Measurements from ENCODE around the gene GZMB. TPM values are rescaled to one million over a fixed set of nuclear protein-coding genes. Genes with fewer than 3 reads are reported as not detected.

GZMB gene
- total and polyA plus RNA-seq, 2 of the 13 experiments (the other 11 are each of a cell fraction or from before 2014, with no cell fraction given): 0.12 TPM; not detected in 1

DNA sequence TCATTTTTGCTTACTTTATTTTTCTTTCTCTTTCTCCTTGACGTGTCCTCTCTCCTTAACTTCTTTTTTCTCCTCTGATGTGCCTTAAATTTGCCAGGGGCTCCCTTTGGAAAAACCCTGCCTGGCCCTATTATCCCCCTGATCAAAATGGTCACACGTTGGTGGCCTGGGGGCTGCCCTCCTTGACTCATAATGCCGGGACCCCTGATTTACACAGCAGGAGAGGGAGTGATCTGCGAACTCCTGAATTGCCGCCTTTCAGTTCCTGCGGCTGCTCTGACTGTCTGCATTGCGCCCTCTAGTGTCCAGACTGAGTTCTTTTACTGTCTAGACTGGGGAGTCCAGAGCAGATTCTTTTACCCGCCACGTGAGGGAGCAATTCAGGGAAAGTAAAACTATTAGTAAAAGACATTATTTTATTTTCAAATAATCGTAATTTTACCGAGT is 44.8 kb upstream of the GZMB start (continued):
- TF ChIP-seq, protein P1, sequence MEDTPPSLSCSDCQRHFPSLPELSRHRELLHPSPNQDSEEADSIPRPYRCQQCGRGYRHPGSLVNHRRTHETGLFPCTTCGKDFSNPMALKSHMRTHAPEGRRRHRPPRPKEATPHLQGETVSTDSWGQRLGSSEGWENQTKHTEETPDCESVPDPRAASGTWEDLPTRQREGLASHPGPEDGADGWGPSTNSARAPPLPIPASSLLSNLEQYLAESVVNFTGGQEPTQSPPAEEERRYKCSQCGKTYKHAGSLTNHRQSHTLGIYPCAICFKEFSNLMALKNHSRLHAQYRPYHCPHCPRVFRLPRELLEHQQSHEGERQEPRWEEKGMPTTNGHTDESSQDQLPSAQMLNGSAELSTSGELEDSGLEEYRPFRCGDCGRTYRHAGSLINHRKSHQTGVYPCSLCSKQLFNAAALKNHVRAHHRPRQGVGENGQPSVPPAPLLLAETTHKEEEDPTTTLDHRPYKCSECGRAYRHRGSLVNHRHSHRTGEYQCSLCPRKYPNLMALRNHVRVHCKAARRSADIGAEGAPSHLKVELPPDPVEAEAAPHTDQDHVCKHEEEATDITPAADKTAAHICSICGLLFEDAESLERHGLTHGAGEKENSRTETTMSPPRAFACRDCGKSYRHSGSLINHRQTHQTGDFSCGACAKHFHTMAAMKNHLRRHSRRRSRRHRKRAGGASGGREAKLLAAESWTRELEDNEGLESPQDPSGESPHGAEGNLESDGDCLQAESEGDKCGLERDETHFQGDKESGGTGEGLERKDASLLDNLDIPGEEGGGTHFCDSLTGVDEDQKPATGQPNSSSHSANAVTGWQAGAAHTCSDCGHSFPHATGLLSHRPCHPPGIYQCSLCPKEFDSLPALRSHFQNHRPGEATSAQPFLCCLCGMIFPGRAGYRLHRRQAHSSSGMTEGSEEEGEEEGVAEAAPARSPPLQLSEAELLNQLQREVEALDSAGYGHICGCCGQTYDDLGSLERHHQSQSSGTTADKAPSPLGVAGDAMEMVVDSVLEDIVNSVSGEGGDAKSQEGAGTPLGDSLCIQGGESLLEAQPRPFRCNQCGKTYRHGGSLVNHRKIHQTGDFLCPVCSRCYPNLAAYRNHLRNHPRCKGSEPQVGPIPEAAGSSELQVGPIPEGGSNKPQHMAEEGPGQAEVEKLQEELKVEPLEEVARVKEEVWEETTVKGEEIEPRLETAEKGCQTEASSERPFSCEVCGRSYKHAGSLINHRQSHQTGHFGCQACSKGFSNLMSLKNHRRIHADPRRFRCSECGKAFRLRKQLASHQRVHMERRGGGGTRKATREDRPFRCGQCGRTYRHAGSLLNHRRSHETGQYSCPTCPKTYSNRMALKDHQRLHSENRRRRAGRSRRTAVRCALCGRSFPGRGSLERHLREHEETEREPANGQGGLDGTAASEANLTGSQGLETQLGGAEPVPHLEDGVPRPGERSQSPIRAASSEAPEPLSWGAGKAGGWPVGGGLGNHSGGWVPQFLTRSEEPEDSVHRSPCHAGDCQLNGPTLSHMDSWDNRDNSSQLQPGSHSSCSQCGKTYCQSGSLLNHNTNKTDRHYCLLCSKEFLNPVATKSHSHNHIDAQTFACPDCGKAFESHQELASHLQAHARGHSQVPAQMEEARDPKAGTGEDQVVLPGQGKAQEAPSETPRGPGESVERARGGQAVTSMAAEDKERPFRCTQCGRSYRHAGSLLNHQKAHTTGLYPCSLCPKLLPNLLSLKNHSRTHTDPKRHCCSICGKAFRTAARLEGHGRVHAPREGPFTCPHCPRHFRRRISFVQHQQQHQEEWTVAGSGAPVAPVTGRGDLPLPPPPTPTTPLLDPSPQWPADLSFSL (CRISPR knock-in tag; IDR thresholded peaks at IDR 0.05): no peak
- TF ChIP-seq, protein P2, sequence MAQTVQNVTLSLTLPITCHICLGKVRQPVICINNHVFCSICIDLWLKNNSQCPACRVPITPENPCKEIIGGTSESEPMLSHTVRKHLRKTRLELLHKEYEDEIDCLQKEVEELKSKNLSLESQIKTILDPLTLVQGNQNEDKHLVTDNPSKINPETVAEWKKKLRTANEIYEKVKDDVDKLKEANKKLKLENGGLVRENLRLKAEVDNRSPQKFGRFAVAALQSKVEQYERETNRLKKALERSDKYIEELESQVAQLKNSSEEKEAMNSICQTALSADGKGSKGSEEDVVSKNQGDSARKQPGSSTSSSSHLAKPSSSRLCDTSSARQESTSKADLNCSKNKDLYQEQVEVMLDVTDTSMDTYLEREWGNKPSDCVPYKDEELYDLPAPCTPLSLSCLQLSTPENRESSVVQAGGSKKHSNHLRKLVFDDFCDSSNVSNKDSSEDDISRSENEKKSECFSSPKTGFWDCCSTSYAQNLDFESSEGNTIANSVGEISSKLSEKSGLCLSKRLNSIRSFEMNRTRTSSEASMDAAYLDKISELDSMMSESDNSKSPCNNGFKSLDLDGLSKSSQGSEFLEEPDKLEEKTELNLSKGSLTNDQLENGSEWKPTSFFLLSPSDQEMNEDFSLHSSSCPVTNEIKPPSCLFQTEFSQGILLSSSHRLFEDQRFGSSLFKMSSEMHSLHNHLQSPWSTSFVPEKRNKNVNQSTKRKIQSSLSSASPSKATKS (CRISPR knock-in tag; IDR thresholded peaks at IDR 0.05): no peak
- no peak for TF ChIP-seq ZNF101 (CRISPR knock-in tag; IDR thresholded peaks at IDR 0.05; ENCODE audit: borderline replicate concordance, low read depth)
- TF ChIP-seq CBX2 (IDR thresholded peaks at IDR 0.05; ENCODE audit: low read depth, low read length): no peak
- 0 out of 2 replicates have a peak, but pooled peaks have one; percentile 19 for TF ChIP-seq CBX2 (CRISPR knock-in tag; IDR thresholded peaks at IDR 0.05; ENCODE audit: low read depth)
- TF ChIP-seq WIZ (CRISPR knock-in tag; IDR thresholded peaks at IDR 0.05): 0 out of 2 replicates have a peak, but pooled peaks have one; percentile 59
- no peak for TF ChIP-seq ARNTL (CRISPR knock-in tag; IDR thresholded peaks at IDR 0.05)
- no peak for TF ChIP-seq NONO (IDR thresholded peaks at IDR 0.05)
- TF ChIP-seq NONO (CRISPR knock-in tag; conservative IDR thresholded peaks at IDR 0.05): peak; percentile 76
- TF ChIP-seq, protein P3, sequence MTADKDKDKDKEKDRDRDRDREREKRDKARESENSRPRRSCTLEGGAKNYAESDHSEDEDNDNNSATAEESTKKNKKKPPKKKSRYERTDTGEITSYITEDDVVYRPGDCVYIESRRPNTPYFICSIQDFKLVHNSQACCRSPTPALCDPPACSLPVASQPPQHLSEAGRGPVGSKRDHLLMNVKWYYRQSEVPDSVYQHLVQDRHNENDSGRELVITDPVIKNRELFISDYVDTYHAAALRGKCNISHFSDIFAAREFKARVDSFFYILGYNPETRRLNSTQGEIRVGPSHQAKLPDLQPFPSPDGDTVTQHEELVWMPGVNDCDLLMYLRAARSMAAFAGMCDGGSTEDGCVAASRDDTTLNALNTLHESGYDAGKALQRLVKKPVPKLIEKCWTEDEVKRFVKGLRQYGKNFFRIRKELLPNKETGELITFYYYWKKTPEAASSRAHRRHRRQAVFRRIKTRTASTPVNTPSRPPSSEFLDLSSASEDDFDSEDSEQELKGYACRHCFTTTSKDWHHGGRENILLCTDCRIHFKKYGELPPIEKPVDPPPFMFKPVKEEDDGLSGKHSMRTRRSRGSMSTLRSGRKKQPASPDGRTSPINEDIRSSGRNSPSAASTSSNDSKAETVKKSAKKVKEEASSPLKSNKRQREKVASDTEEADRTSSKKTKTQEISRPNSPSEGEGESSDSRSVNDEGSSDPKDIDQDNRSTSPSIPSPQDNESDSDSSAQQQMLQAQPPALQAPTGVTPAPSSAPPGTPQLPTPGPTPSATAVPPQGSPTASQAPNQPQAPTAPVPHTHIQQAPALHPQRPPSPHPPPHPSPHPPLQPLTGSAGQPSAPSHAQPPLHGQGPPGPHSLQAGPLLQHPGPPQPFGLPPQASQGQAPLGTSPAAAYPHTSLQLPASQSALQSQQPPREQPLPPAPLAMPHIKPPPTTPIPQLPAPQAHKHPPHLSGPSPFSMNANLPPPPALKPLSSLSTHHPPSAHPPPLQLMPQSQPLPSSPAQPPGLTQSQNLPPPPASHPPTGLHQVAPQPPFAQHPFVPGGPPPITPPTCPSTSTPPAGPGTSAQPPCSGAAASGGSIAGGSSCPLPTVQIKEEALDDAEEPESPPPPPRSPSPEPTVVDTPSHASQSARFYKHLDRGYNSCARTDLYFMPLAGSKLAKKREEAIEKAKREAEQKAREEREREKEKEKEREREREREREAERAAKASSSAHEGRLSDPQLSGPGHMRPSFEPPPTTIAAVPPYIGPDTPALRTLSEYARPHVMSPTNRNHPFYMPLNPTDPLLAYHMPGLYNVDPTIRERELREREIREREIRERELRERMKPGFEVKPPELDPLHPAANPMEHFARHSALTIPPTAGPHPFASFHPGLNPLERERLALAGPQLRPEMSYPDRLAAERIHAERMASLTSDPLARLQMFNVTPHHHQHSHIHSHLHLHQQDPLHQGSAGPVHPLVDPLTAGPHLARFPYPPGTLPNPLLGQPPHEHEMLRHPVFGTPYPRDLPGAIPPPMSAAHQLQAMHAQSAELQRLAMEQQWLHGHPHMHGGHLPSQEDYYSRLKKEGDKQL (CRISPR knock-in tag; IDR thresholded peaks at IDR 0.05; ENCODE audit: low read depth): no peak
- TF ChIP-seq ZNF747 (CRISPR knock-in tag; IDR thresholded peaks at IDR 0.05; ENCODE audit: borderline replicate concordance): no peak
- no peak for TF ChIP-seq SRSF9 (IDR thresholded peaks at IDR 0.05; ENCODE audit: borderline replicate concordance, insufficient read depth, low read depth, low read length, poor library complexity, severe bottlenecking)
- TF ChIP-seq ISL2 (CRISPR knock-in tag; IDR thresholded peaks at IDR 0.05): peak; percentile 31; the same call in 1 of the 2 replicates
- no peak for TF ChIP-seq NCOA5 (CRISPR knock-in tag; IDR thresholded peaks at IDR 0.05)
- no peak for TF ChIP-seq ZNF20 (CRISPR knock-in tag; IDR thresholded peaks at IDR 0.05)
